GM12878 (cell line): ENCODE measurements around the gene FGF14. TPM values are rescaled to one million over a fixed set of nuclear protein-coding genes. Genes with fewer than 3 reads are reported as not detected.

Experiments
- ATAC-seq: fragments of 200-7000 bp; cut with Tn5 transposase; 3 replicates; pipeline ENCODE4 v1.9.1; 2020; ENCODE audit warnings: mild to moderate bottlenecking, moderate library complexity
- BruUV-seq: library from RNA; stranded (reverse); fragments of 400-500 nt; replicated peaks from 2 replicates; lab custom pipeline; 2021; lab: Mats Ljungman, UMichigan
- CTCF ChIA-PET: fragments of 300-600 bp; sonication (Branson Sonifier 250); formaldehyde crosslinking; extraction: SDS; loops from one replicate; lab custom pipeline; 2021; ENCODE audit warnings: inconsistent platforms; lab: Yijun Ruan, JAX
- POLR2A ChIA-PET: fragments of 350-600 bp; formaldehyde crosslinking; extraction: SDS; loops from one replicate; lab custom pipeline; 2021; ENCODE audit warnings: inconsistent platforms; lab: Charles Lee
- RAD21 ChIA-PET: fragments of 300-600 bp; sonication (Branson Sonifier 250); formaldehyde crosslinking; loops from one replicate; lab custom pipeline; 2023; ENCODE audit warnings: antibody characterized with exemption; ENCODE audit not compliant: unreplicated experiment; lab: Charles Lee
- SMC1A ChIA-PET: fragments of 300-600 bp; sonication (Branson Sonifier 250); formaldehyde crosslinking; loops from one replicate; lab custom pipeline; 2023; ENCODE audit not compliant: unreplicated experiment, uncharacterized antibody; lab: Charles Lee
- DNase-seq: peaks from one replicate; pipeline ENCODE4 v3.0.0-alpha.2; 2011; ENCODE audit warnings: low read depth, low spot score
- FAIRE-seq: peaks from 3 replicates; lab custom pipeline; 2011; peaks lifted over from hg19 to GRCh38; lab: Jason Lieb, UNC
- H2AFZ ChIP-seq: 2 replicates; pipeline ENCODE4 v1.6.0; 2011; ENCODE audit warnings: low read depth, low read length, control low read depth; ENCODE audit not compliant: control insufficient read depth
- H3K27ac ChIP-seq: 2 replicates; pipeline ENCODE4 v1.5.1; 2011; ENCODE audit warnings: control low read depth; ENCODE audit not compliant: control insufficient read depth, insufficient read depth
- H3K27me3 ChIP-seq, 2 experiments: replicated peaks in 1 of 2; 2 replicates each; pipeline versions ENCODE4 v1.6.0 to v1.6.1; 2011; ENCODE audit warnings: low read length in 1 of 2; ENCODE audit not compliant: control insufficient read depth in 2 of 2, insufficient read depth in 2 of 2
- H3K36me3 ChIP-seq, 2 experiments: 2 replicates each; pipeline ENCODE4 v1.5.1; 2011; ENCODE audit warnings: low read length in 1 of 2; ENCODE audit not compliant: control insufficient read depth in 2 of 2, insufficient read depth in 2 of 2
- H3K4me1 ChIP-seq: 2 replicates; pipeline ENCODE4 v1.6.1; 2011; ENCODE audit warnings: mild to moderate bottlenecking, low read length, moderate library complexity, mixed read lengths; ENCODE audit not compliant: control insufficient read depth, insufficient read depth
- H3K4me2 ChIP-seq: 2 replicates; pipeline ENCODE4 v1.6.0; 2011; ENCODE audit warnings: control low read depth; ENCODE audit not compliant: control insufficient read depth, insufficient read depth
- H3K4me3 ChIP-seq: fragments of 200-600 bp; sonication (generic); 2 replicates; pipeline ENCODE4 v1.5.1; 2016
- H3K79me2 ChIP-seq: 2 replicates; pipeline ENCODE4 v1.6.0; 2011; ENCODE audit warnings: low read length; ENCODE audit not compliant: control insufficient read depth, insufficient read depth
- H3K9ac ChIP-seq: 2 replicates; pipeline ENCODE4 v1.8.0; 2011; ENCODE audit warnings: low read length, control low read depth, mixed read lengths; ENCODE audit not compliant: control insufficient read depth, insufficient read depth
- H3K9me3 ChIP-seq: replicated peaks from 3 replicates; pipeline ENCODE4 v1.5.1; 2011; ENCODE audit warnings: mild to moderate bottlenecking, low read length; ENCODE audit not compliant: control insufficient read depth, insufficient read depth
- H4K20me1 ChIP-seq: 2 replicates; pipeline ENCODE4 v1.6.0; 2011; ENCODE audit not compliant: control insufficient read depth, insufficient read depth
- BACH1 ChIP-seq: fragments of 450-650 bp; IDR thresholded peaks from 2 replicates; pipeline ENCODE4 v1.6.1; 2017; ENCODE audit warnings: mild to moderate bottlenecking, borderline replicate concordance
- CEBPZ ChIP-seq: fragments of 150-350 bp; IDR thresholded peaks from 2 replicates; pipeline ENCODE4 v1.6.1; 2016; ENCODE audit warnings: low read depth, low read length
- CTCF ChIP-seq, 3 experiments: IDR thresholded peaks in 2 of 3; conservative IDR thresholded peaks in 1 of 3; 2 replicates each; pipeline ENCODE4 v1.5.1; 2011; ENCODE audit warnings: low read depth in 3 of 3, low read length in 3 of 3, mild to moderate bottlenecking in 3 of 3, control low read depth in 2 of 3, moderate library complexity in 2 of 3, inconsistent platforms in 1 of 3, mixed read lengths in 1 of 3; ENCODE audit not compliant: control insufficient read depth in 2 of 3, insufficient read depth in 1 of 3; ENCODE audit errors: extremely low read depth in 1 of 3
- ESRRA ChIP-seq: IDR thresholded peaks from 2 replicates; pipeline ENCODE4 v1.6.1; 2012; ENCODE audit warnings: mild to moderate bottlenecking, low read length, improper control_type of control experiment
- MTA3 ChIP-seq: IDR thresholded peaks from 2 replicates; pipeline ENCODE4 v1.6.1; 2012; ENCODE audit warnings: low read length, inconsistent platforms, borderline replicate concordance
- RB1 ChIP-seq: fragments of 450-650 bp; formaldehyde crosslinking; IDR thresholded peaks from 2 replicates; pipeline ENCODE4 v1.6.1; 2017; ENCODE audit warnings: mild to moderate bottlenecking, borderline replicate concordance
- SP1 ChIP-seq: IDR thresholded peaks from one replicate; pipeline ENCODE4 v1.6.1; 2011; ENCODE audit warnings: low read depth, low read length
- WGBS: methylation state at CpG from one replicate; pipeline ENCODE4 v1.1.6; 2016; ENCODE audit warnings: low lambda C conversion rate; ENCODE audit not compliant: insufficient replicate concordance, insufficient coverage; ENCODE audit errors: missing lambda C conversion rate; 5-methylcytosine and 5-hydroxymethylcytosine counted together
- in situ Hi-C: fragments of 300-500 bp; cut with MboI; formaldehyde crosslinking; loops from 9 replicates; pipeline ENCODE4 v1.14.3; 2018; ENCODE audit warnings: mixed read lengths
- intact Hi-C: fragments of 100-400 bp; cut with micrococcal nuclease; formaldehyde crosslinking; loops from one replicate; pipeline ENCODE4 v1.14.2; 2022; ENCODE audit not compliant: unreplicated experiment
- polyA plus RNA-seq, 11 experiments: library from polyadenylated mRNA; depleted of rRNA in 4 of 11; unstranded in 6 of 11; stranded (reverse) in 5 of 11; fragments of >200 nt; fragmentation: Nextera tagmentation in 4 of 11; fragmentation: Illumina TruSeq in 1 of 11; extraction: Ambion mirVana in 4 of 11; extraction: Trizol in 1 of 11; gene quantifications; 1 replicate in 1 of 11; 2 replicates in 10 of 11; pipeline versions ENCODE4 v1.2.1 to v1.2.3, GENCODE V29; 2011 to 2016; ENCODE audit warnings: inconsistent platforms in 2 of 11, missing spikeins in 2 of 11, low read depth in 1 of 11
- total RNA-seq, 4 experiments: library from RNA; depleted of rRNA in 3 of 4; stranded (reverse); fragments of >200 nt in 3 of 4; fragmentation: Illumina TruSeq in 1 of 4; extraction: Trizol in 1 of 4; gene quantifications; 2 replicates each; pipeline versions ENCODE4 v1.2.1 to v1.2.3, GENCODE V29; 2013 to 2021
- TF ChIP-seq, protein P1 (sequence below): IDR thresholded peaks from 2 replicates; pipeline ENCODE4 v1.6.1; 2012; ENCODE audit warnings: mild to moderate bottlenecking, low read depth, low read length
- TF ChIP-seq, protein P2 (sequence below): fragments of 450-650 bp; formaldehyde crosslinking; IDR thresholded peaks from 2 replicates; pipeline ENCODE4 v1.4.0; 2020; ENCODE audit warnings: mild to moderate bottlenecking, moderate library complexity

FGF14 gene
- total and polyA plus RNA-seq, 10 of the 15 experiments (the other 5 are each of a cell fraction or from before 2014, with no cell fraction given): under 0.01 to 0.44 (median 0.04) TPM

DNA sequence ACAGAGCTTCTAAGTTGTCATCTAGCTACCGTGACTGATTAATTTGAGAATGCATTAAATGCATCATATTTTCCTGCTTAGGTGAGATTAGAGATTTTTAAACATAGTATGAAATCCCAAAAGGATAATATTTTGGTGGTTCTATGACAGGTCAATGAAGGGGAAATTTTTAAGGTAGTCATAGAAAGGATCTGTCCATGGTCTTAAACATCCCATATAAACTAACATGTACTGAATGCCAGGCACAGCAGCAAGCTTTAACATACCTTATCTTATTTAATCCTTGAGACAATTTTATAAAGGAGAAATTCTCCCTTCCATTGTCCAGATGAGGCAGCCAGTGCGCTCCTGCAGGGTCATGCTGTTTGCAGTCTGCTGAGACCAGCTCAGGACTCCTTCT, 466.0 kb downstream of the FGF14 start (continued):
- TF ChIP-seq, protein P1, sequence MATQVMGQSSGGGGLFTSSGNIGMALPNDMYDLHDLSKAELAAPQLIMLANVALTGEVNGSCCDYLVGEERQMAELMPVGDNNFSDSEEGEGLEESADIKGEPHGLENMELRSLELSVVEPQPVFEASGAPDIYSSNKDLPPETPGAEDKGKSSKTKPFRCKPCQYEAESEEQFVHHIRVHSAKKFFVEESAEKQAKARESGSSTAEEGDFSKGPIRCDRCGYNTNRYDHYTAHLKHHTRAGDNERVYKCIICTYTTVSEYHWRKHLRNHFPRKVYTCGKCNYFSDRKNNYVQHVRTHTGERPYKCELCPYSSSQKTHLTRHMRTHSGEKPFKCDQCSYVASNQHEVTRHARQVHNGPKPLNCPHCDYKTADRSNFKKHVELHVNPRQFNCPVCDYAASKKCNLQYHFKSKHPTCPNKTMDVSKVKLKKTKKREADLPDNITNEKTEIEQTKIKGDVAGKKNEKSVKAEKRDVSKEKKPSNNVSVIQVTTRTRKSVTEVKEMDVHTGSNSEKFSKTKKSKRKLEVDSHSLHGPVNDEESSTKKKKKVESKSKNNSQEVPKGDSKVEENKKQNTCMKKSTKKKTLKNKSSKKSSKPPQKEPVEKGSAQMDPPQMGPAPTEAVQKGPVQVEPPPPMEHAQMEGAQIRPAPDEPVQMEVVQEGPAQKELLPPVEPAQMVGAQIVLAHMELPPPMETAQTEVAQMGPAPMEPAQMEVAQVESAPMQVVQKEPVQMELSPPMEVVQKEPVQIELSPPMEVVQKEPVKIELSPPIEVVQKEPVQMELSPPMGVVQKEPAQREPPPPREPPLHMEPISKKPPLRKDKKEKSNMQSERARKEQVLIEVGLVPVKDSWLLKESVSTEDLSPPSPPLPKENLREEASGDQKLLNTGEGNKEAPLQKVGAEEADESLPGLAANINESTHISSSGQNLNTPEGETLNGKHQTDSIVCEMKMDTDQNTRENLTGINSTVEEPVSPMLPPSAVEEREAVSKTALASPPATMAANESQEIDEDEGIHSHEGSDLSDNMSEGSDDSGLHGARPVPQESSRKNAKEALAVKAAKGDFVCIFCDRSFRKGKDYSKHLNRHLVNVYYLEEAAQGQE: no peak
- TF ChIP-seq ESRRA: no peak
- TF ChIP-seq, all 136 proteins: peak for 0

DNA sequence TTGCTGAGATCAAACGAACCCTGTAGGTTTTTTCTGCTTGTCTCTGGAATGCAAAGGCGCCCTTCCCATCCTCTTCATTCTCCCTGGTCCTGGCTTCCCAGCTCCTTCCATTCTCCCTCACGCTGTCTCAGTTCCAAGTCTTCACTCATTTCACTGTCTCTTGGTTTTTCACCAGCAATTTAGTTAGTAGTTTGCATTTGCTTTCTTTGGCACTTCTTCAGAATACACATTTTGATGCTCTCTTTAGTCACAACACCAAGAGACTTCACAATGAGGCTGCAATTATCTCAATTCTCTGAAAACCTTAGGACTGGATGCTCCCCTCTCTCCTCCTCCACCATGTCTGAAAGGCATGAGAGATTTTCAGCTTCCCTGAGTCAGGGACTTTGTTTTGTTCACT, 470.7 kb downstream of the FGF14 start:
- WGBS: 9% methylated on average over 3 of the region's 3 CpGs
- intact Hi-C loops (no loop called here), in situ Hi-C loops (no loop called here)
- Histone ChIP-seq H3K4me3 (no peak overlapping the region), H3K79me2 (no peaks in the 10 kb centered on the region), H4K20me1 (no peaks in the 10 kb centered on the region), H3K27me3 (no peaks in the 10 kb centered on the region), H3K4me1 (no peaks in the 10 kb centered on the region), H3K9me3 (no peaks in the 10 kb centered on the region), H3K36me3 (no peaks in the 10 kb centered on the region), H3K4me2 (no peak overlapping the region), H2AFZ (no peak overlapping the region), H3K27ac (no peak overlapping the region), H3K9ac (no peak overlapping the region)
- no peak for FAIRE-seq
- POLR2A ChIA-PET: no interaction called here
- RAD21 ChIA-PET: no interaction called here
- no peak for DNase-seq
- CTCF ChIA-PET: no interaction called here
- BruUV-seq: no TSS peak
- no peak for ATAC-seq
- SMC1A ChIA-PET: interaction anchor here (0.6 kb wide), 1 partner anchor 28 kb away, joined by 3 read pairs; no protein-coding TSS in a partner anchor
- TF ChIP-seq MTA3 (no peak), RB1 (no peak), ESRRA (no peak), CTCF (IDR thresholded peaks at IDR 0.05 in 2 of 3, conservative IDR thresholded peaks at IDR 0.05 in 1 of 3; ENCODE audit: control insufficient read depth in 2 of 3, extremely low read depth in 1 of 3, insufficient read depth in 1 of 3, low read depth in 3 of 3, low read length in 3 of 3) (no peak), BACH1 (no peak), SP1 (no peak), CEBPZ (no peak)
- TF ChIP-seq, protein P2, sequence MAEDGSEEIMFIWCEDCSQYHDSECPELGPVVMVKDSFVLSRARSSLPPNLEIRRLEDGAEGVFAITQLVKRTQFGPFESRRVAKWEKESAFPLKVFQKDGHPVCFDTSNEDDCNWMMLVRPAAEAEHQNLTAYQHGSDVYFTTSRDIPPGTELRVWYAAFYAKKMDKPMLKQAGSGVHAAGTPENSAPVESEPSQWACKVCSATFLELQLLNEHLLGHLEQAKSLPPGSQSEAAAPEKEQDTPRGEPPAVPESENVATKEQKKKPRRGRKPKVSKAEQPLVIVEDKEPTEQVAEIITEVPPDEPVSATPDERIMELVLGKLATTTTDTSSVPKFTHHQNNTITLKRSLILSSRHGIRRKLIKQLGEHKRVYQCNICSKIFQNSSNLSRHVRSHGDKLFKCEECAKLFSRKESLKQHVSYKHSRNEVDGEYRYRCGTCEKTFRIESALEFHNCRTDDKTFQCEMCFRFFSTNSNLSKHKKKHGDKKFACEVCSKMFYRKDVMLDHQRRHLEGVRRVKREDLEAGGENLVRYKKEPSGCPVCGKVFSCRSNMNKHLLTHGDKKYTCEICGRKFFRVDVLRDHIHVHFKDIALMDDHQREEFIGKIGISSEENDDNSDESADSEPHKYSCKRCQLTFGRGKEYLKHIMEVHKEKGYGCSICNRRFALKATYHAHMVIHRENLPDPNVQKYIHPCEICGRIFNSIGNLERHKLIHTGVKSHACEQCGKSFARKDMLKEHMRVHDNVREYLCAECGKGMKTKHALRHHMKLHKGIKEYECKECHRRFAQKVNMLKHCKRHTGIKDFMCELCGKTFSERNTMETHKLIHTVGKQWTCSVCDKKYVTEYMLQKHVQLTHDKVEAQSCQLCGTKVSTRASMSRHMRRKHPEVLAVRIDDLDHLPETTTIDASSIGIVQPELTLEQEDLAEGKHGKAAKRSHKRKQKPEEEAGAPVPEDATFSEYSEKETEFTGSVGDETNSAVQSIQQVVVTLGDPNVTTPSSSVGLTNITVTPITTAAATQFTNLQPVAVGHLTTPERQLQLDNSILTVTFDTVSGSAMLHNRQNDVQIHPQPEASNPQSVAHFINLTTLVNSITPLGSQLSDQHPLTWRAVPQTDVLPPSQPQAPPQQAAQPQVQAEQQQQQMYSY: no peak
